Measurements from ENCODE around the gene HMGB4.

Gene HMGB4

GRCh38 chr1:33849211-33849610, 14.7 kb upstream of the HMGB4 start:
- no peak for DNase-seq

- no peak for DNase-seq
Observed at GRCh38 chr1:33850481-33850880, 13.4 kb upstream of the HMGB4 start.

- DNase-seq: no peak
Observed at GRCh38 chr1:33852711-33853110, 11.2 kb upstream of the HMGB4 start.

- DNase-seq: no peak
Observed at GRCh38 chr1:33853431-33853830, 10.4 kb upstream of the HMGB4 start.

- DNase-seq: no peak
Observed at GRCh38 chr1:33854091-33854490, 9.8 kb upstream of the HMGB4 start.

GRCh38 chr1:33860671-33861070, 3.2 kb upstream of the HMGB4 start:
- no peak for DNase-seq

DNA sequence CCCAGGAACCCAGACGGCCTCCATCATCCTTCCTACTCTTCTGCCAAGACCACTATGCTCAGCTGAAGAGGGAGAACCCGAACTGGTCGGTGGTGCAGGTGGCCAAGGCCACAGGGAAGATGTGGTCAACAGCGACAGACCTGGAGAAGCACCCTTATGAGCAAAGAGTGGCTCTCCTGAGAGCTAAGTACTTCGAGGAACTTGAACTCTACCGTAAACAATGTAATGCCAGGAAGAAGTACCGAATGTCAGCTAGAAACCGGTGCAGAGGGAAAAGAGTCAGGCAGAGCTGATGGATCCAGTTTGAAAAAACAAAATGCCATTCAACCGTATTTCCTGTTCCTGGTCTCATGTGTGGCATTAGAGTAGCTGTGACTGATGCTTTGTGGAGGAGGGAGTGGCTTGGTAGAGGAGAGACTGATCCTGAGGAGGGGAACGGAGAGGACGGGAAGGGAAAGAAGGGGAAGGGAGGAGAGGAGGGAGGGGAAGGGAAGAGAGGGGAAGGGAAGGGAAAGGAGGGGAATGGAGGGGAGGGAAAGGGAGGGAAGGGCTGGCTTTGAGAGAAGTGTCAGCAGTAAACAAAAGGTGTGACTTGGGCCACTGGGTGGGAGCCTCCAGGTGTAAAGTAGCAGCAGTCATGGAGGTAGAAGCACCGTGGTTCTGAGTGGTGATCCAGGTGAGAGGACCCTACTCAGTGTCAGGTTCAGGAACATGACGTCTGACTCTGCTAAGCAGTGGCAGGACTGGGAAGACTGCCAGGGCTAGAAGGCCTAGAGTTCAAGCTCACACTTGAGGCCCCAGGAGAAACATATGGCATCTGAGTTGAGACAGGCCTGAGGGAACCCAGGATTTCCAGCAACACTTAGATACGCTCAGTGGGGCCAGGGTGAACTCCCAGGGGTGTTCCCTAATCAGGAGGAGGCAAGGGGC, 846 bp downstream of the HMGB4 start:
- DNase-seq: no peak

- DNase-seq: no peak
Observed at GRCh38 chr1:33866281-33866680, 2.4 kb downstream of the HMGB4 start.

DNA sequence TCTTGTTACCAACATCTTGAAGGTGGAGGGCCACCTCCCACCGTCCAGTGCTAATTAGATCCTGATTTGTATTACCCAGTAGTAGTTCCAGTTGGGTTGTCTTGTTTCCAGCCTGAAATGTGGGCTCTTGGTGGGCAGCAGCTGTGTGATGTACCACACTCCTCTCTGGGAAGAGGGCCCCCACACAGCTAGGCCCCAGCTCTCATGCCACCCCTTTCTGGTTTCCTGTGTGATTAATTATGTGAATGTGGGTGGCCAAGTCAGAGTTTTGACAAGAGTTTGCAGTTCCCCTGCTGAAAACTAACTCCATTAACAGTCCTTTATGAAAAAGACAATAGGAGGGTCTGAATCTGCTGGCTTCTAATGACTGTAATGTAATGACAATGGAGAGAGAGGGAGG, 3.8 kb downstream of the HMGB4 start:
- no peak for DNase-seq

- DNase-seq: no peak
Observed at GRCh38 chr1:33872275-33872674, 8.4 kb downstream of the HMGB4 start.

DNA sequence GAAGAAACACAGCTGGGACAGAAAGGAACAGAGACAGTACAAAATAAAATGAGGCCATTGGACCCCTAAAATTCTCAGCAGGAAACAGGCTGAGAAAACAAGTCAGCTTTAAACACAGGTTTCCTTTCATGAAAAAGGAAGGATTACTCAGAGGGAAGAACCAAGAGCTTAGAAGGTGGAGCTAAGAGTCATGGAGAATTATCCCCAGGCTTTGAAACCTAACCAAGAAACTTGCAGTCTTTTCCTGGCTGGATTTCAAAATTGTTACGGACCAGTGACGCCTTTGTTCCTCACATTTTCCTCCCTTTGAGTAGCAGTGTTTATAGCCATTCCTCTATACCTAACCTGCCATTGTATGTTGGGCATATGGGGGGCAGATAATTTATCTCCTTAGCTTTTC, 8.8 kb downstream of the HMGB4 start:
- no peak for DNase-seq

GRCh38 chr1:33874636-33875035, 10.8 kb downstream of the HMGB4 start:
- no peak for DNase-seq

DNA sequence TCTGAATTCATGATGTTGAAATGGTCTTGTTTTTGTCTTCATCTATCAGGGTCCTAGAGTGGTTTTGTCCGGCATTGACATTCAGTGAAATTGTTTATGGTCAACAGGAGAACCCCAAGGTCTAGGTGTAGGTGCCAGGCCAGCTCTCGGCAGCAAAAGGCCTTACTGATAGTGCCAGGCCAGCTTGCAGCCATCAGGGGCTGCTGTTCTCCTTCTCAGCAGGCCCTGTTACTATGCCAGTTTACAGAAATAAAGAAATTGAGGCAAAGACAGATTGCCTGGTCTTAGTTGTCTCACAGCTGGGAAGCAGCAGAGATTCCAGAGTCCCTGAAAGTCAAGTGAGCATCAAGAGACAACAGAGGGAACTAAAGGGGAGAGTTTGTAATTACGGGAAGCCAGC, 12.0 kb downstream of the HMGB4 start:
- DNase-seq: no peak

DNA sequence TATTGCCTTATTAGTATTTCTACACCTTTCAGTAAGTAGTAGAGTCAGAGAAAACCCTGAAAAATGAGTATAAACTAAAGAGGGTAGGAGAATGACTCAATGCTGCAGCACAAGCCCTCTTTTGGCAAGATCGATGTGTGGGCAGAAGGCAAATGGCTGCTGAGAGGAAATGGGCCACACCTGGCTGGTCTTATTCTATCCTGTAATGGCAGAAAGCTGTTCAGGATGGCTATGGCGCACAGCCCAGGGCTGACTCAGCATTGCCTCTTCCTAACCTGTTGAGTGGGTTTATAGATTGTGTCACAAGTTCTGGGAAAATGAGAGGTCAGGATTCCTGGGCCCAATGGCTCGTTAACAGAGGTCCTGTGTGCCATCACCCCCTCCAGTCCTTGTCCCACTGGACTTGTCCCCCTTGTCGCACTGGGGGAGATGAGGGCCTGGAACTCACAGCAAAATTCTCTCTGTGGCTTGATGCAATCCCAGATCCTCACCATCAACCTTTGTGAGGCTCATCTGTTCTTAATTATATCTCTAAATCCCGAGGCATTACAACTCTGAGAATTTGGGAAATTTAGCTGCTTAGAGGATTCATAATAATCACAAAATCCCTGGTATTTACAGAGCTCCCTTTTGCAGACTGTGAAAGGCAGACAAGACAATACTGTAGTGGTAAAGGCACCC, 13.2 kb downstream of the HMGB4 start:
- no peak for DNase-seq

DNA sequence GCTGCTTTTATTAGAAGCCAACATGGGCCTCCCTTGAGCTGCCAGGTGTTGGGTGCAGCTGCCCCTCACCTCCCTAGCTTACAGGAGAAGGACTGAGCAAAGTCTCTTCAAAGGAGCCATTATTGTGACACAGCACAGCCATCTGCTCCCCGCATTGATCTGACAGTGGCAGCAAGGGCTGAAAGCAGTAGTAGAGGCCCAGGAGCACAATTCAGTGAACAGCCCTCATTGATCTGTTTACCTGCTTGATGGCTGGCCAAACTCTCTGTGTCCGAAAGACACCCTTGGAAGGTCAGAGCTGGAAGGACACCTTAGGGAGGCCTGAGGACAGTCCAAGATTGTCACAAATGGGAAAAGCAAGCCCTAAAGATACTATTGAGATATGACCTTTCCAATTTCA, 14.5 kb downstream of the HMGB4 start:
- no peak for DNase-seq

GRCh38 chr1:33880305-33880704, 16.4 kb downstream of the HMGB4 start:
- DNase-seq: no peak

GRCh38 chr1:33886496-33886895, 22.6 kb downstream of the HMGB4 start:
- no peak for DNase-seq

GRCh38 chr1:33893147-33893830, 29.4 kb downstream of the HMGB4 start:
- no peak for DNase-seq

- DNase-seq: no peak
Observed at GRCh38 chr1:33895396-33895795, 31.5 kb downstream of the HMGB4 start.

GRCh38 chr1:33895976-33896375, 32.1 kb downstream of the HMGB4 start:
- DNase-seq: no peak

- no peak for DNase-seq
Observed at GRCh38 chr1:33897092-33897725, 33.3 kb downstream of the HMGB4 start.

- no peak for DNase-seq
Observed at GRCh38 chr1:33898406-33898805, 34.5 kb downstream of the HMGB4 start.

DNA sequence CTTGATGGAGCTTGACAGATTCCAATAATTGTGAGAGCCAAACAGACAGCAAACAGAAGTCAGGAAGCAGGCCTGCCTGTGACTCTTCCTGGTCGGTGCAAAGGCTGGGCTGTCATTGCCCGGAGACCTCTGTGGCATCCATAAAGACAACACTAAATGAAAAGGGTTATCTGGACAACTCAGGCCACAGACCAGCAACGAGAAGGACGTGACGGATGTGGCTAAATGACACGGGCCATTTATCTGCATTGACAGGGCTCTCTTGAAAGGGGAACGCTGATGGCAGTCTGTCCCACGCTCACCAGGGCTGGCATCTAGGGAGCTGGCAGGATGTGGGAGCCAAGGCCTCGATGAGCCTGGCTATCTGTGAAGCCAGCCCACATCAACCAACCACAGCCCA, 35.0 kb downstream of the HMGB4 start:
- DNase-seq: no peak

Data from CD4-positive, alpha-beta T cell treated with Interleukin-17A for 1 hour (primary cell).